ENCODE data around the gene TPST2. TPM values are rescaled to one million over a fixed set of nuclear protein-coding genes. Genes with fewer than 3 reads are reported as not detected.
A peak's percentile ranks its signal among the peaks of the same experiment; 100 is the strongest.

The TPST2 gene
- total and polyA plus RNA-seq, 2 of the 4 experiments (the other 2 are of a cell fraction), result 42.5 to 63.6 TPM

- Histone ChIP-seq H3K9me1 (ENCODE audit: insufficient read depth, low read length) (peaks cover 38% of the 10 kb centered on the region), H3K4me3 (ENCODE audit: insufficient read depth, low read depth, low read length) (no peak overlapping the region), H3K23ac (ENCODE audit: low read depth, low read length) (no peak overlapping the region), H3K56ac (ENCODE audit: extremely low read depth, insufficient read depth, low read length) (no peak overlapping the region), H2AK5ac (ENCODE audit: low read depth, low read length) (peak overlapping the region; percentile 56; the same call in 1 of the 2 replicates), H3K4ac (ENCODE audit: low read depth, low read length) (peak overlapping the region; percentile 58; the same call in 1 of the 2 replicates), H2AK9ac (replicated peaks; ENCODE audit: low read depth, low read length, poor library complexity) (no peak overlapping the region), H3K36me3 (ENCODE audit: control insufficient read depth, insufficient read depth, low read length) (no peaks in the 10 kb centered on the region), H2AFZ (replicated peaks; ENCODE audit: low read length, poor library complexity) (no peak overlapping the region), H2BK15ac (ENCODE audit: low read depth, low read length) (no peak overlapping the region; the same call in 2 of the 3 replicates), H4K8ac (ENCODE audit: low read depth in 2 of 2, low read length in 2 of 2) (no peak overlapping the region), H3K14ac (replicated peaks; ENCODE audit: low read depth, low read length) (no peak overlapping the region), H3K4me2 (ENCODE audit: low read depth, low read length) (no peak overlapping the region), H3K9ac (ENCODE audit: low read depth, low read length) (no peak overlapping the region), H4K20me1 (ENCODE audit: insufficient read depth, low read length) (no peaks in the 10 kb centered on the region; the same call in none of the 2 replicates), H3K27me3 (ENCODE audit: control insufficient read depth, insufficient read depth, low read length) (no peaks in the 10 kb centered on the region), H2BK120ac (ENCODE audit: low read depth, low read length) (0 out of 2 replicates have a peak overlapping the region, but pooled peaks have one; percentile 29), H4K91ac (ENCODE audit: insufficient read depth, low read depth, low read length) (peak overlapping the region; percentile 7), H2BK20ac (ENCODE audit: low read depth, low read length) (peak overlapping the region; percentile 15; the same call in 1 of the 2 replicates), H2BK5ac (ENCODE audit: low read depth, low read length, poor library complexity, severe bottlenecking) (peak overlapping the region; percentile 16), H3K79me1 (ENCODE audit: low read depth in 1 of 2, low read length in 2 of 2) (peaks cover 50 to 78% of the 10 kb centered on the region in 2 experiments), H3K9me3 (ENCODE audit: control insufficient read depth, insufficient read depth, low read length) (no peaks in the 10 kb centered on the region), H3K18ac (ENCODE audit: low read depth, low read length) (no peak overlapping the region), H3K4me1 (ENCODE audit: control insufficient read depth, insufficient read depth, low read length) (peaks cover 24% of the 10 kb centered on the region), H3K27ac (ENCODE audit: insufficient read depth, low read length) (no peak overlapping the region), H4K5ac (ENCODE audit: low read depth, low read length) (no peak overlapping the region)
- dilution Hi-C loops (cut with HindIII; ENCODE audit: low sequenced_read_pairs, unreplicated experiment), result no loop called here
- ChIA-PET POLR2A (ENCODE audit: unreplicated experiment) (no interaction called here), CTCF (no interaction called here)
- no peak for ATAC-seq (ENCODE audit: low read depth)
- no peak for DNase-seq
- TF ChIP-seq CTCF (conservative IDR thresholded peaks at IDR 0.05; ENCODE audit: low read depth, low read length), result no peak
- TF ChIP-seq POLR2A (IDR thresholded peaks at IDR 0.05; ENCODE audit: low read depth, low read length), result no peak
- TF ChIP-seq RAD21 (IDR thresholded peaks at IDR 0.05; ENCODE audit: low read length), result no peak
- no peak for TF ChIP-seq FOS (IDR thresholded peaks at IDR 0.05; ENCODE audit: low read depth, low read length)
- TF ChIP-seq BHLHE40 (IDR thresholded peaks at IDR 0.05; ENCODE audit: low read depth, low read length), result no peak
- TF ChIP-seq NFE2L2 (IDR thresholded peaks at IDR 0.05; ENCODE audit: low read depth, low read length), result no peak
- no peak for TF ChIP-seq MAFK (IDR thresholded peaks at IDR 0.05; ENCODE audit: low read depth, low read length)
- TF ChIP-seq ELK1 (IDR thresholded peaks at IDR 0.05; ENCODE audit: borderline replicate concordance, low read depth, low read length), result no peak
- no peak for TF ChIP-seq MAZ (IDR thresholded peaks at IDR 0.05; ENCODE audit: borderline replicate concordance, low read depth, low read length)
- TF ChIP-seq SMC3 (IDR thresholded peaks at IDR 0.05; ENCODE audit: low read depth, low read length), result no peak
- intact Hi-C loops (cut with micrococcal nuclease), result no loop called here
- WGBS, 2 experiments (ENCODE audit: extremely low coverage in 2 of 2, insufficient read length in 1 of 2), result 94% methylated on average over 3 of the region's 11 CpGs; no CpG with 5 or more reads in 1 of the 2 experiments
- in situ Hi-C loops (cut with MboI; ENCODE audit: low sequenced_read_pairs), result no loop called here
- BruUV-seq (replicated peaks), result no TSS peak
These were observed 34.5 kb downstream of the TPST2 start for GRCh38 chr22:26555478-26555877.
